Measurements from ENCODE around the gene UBASH3B.

- TF ChIP-seq EZH2 (IDR thresholded peaks at IDR 0.05; ENCODE audit: insufficient read depth, low read length) (no peak), CTCF (IDR thresholded peaks at IDR 0.05; ENCODE audit: insufficient read depth, low read depth, low read length) (no peak)
These were observed 45.1 kb downstream of the UBASH3B start for GRCh38 chr11:122700666-122701065.
